ENCODE data around the gene RBM3. TPM values are rescaled to one million over a fixed set of nuclear protein-coding genes. Genes with fewer than 3 reads are reported as not detected.

The RBM3 gene
- total and polyA plus RNA-seq, 2 donors (not counting 1 experiment from before 2014, with no cell fraction given): 200 to 291 TPM

DNA sequence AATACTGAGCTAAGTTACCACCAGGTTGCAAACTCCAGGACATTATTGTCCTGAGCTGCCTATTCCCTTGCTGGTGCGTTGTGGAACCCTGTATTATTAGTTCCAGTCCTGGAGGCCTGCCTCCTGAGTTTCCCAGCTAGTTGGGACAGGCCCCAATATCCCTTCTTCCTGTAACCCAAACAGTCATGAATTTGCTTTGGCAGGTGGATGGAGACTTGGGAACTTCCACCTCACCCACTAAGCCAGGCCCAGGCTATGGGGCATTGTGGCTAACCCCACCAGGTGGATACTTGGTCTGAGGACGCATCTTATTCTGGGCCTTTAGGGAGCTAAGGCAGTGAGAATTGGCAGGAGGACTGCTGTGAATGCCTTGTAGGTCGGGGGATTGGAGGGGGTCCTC, 5.0 kb downstream of the RBM3 start:
- no peaks in the 10 kb centered on the region for H3K9me3 ChIP-seq (ENCODE audit: control extremely low read depth in 1 of 3, control insufficient read depth in 2 of 3, insufficient read depth in 1 of 3, low read length in 2 of 3)
- intact Hi-C loops (cut with micrococcal nuclease): loop anchor here (10.0 kb wide), 1 partner anchor 924 kb away; the partner anchor contains the start of genes ELK1 and UXT
- H3K4me3 Mint-ChIP-seq: no peak overlapping the region
- CTCF ChIA-PET: no interaction called here
- H3K27ac ChIP-seq (ENCODE audit: low read length in 2 of 2): peak overlapping the region in 1 of 2 donors; percentile 23
- no peak for TF ChIP-seq EZH2 (IDR thresholded peaks at IDR 0.05; ENCODE audit: borderline replicate concordance, insufficient read depth, low read depth, low read length, poor library complexity, severe bottlenecking)
- TF ChIP-seq, protein P1, sequence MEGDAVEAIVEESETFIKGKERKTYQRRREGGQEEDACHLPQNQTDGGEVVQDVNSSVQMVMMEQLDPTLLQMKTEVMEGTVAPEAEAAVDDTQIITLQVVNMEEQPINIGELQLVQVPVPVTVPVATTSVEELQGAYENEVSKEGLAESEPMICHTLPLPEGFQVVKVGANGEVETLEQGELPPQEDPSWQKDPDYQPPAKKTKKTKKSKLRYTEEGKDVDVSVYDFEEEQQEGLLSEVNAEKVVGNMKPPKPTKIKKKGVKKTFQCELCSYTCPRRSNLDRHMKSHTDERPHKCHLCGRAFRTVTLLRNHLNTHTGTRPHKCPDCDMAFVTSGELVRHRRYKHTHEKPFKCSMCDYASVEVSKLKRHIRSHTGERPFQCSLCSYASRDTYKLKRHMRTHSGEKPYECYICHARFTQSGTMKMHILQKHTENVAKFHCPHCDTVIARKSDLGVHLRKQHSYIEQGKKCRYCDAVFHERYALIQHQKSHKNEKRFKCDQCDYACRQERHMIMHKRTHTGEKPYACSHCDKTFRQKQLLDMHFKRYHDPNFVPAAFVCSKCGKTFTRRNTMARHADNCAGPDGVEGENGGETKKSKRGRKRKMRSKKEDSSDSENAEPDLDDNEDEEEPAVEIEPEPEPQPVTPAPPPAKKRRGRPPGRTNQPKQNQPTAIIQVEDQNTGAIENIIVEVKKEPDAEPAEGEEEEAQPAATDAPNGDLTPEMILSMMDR (IDR thresholded peaks at IDR 0.05): no peak
- H4K20me1 ChIP-seq (ENCODE audit: control insufficient read depth, insufficient read depth, low read length, poor library complexity, severe bottlenecking): peaks cover 7% of the 10 kb centered on the region
- no peaks in the 10 kb centered on the region for H3K27me3 Mint-ChIP-seq
- H3K9me3 Mint-ChIP-seq (ENCODE audit: insufficient read depth): no peaks in the 10 kb centered on the region
- POLR2A ChIA-PET: interaction anchor here (0.6 kb wide), 1 partner anchor 1204 kb away, joined by 10 read pairs; no protein-coding TSS in a partner anchor
- WGBS (ENCODE audit: insufficient coverage): no CpG with 5 or more reads among the region's 3 CpGs
- peaks cover 12 to 16% of the 10 kb centered on the region in 2 donors for H3K4me1 ChIP-seq (ENCODE audit: control insufficient read depth in 2 of 2, insufficient read depth in 2 of 2, low read length in 2 of 2)
- ATAC-seq (ENCODE audit: low read depth): no peak
- no peaks in the 10 kb centered on the region for H3K27me3 ChIP-seq (replicated peaks in 1 of 4; ENCODE audit: control extremely low read depth in 1 of 4, control insufficient read depth in 3 of 4, insufficient read depth in 4 of 4, low read length in 3 of 4)
- peaks cover 10% of the 10 kb centered on the region for H3K4me1 Mint-ChIP-seq
- no peak overlapping the region for H3K4me3 ChIP-seq (ENCODE audit: control extremely low read depth in 1 of 5, extremely low read depth in 1 of 5, insufficient read depth in 1 of 5, low read depth in 2 of 5, low read length in 4 of 5)
- H3K4me2 ChIP-seq (replicated peaks; ENCODE audit: low read depth, low read length, poor library complexity, severe bottlenecking): no peak overlapping the region
- no peak overlapping the region for H2AFZ ChIP-seq (ENCODE audit: insufficient read depth, low read depth, low read length, poor library complexity, severe bottlenecking)
- H3K36me3 ChIP-seq (replicated peaks in 1 of 2; ENCODE audit: control extremely low read depth in 1 of 2, control insufficient read depth in 1 of 2, extremely low read depth in 1 of 2, insufficient read depth in 2 of 2, low read length in 1 of 2): peaks cover 0 to 47% of the 10 kb centered on the region in 2 experiments
- DNase-seq: no peak
- peaks cover 13% of the 10 kb centered on the region for H3K79me2 ChIP-seq (ENCODE audit: control insufficient read depth, insufficient read depth, low read length)
- H3K27ac Mint-ChIP-seq: no peak overlapping the region
- no peak overlapping the region for H3K9ac ChIP-seq (ENCODE audit: low read length)

DNA sequence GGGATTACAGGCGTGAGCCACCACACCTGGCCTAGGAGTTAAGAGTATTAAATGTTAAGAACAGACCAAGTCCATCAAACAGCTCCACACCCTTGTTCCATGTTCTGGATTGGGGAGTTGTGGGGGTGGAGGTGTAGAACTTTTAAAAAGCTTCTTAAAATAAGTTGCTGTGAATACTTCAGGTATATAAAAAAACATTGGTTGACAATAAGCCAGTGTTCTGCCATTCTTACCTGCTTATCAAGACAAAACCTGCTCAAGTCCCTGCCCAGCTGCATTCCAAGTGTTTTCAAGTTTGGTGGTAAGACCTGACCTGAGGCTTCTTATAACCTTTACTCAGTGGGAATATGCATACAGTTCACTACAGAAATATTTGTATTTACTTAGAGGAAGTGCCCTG, 6.4 kb downstream of the RBM3 start:
- Histone ChIP-seq H3K4me1 (ENCODE audit: control insufficient read depth in 2 of 2, insufficient read depth in 2 of 2, low read length in 2 of 2) (peaks cover 5 to 9% of the 10 kb centered on the region in 2 donors), H3K9ac (ENCODE audit: low read length) (no peak overlapping the region), H3K4me3 (ENCODE audit: control extremely low read depth in 1 of 5, extremely low read depth in 1 of 5, insufficient read depth in 1 of 5, low read depth in 2 of 5, low read length in 4 of 5) (no peak overlapping the region), H3K4me2 (replicated peaks; ENCODE audit: low read depth, low read length, poor library complexity, severe bottlenecking) (no peak overlapping the region), H3K36me3 (replicated peaks in 1 of 2; ENCODE audit: control extremely low read depth in 1 of 2, control insufficient read depth in 1 of 2, extremely low read depth in 1 of 2, insufficient read depth in 2 of 2, low read length in 1 of 2) (peaks cover 0 to 39% of the 10 kb centered on the region in 2 experiments), H2AFZ (ENCODE audit: insufficient read depth, low read depth, low read length, poor library complexity, severe bottlenecking) (no peak overlapping the region), H3K27me3 (replicated peaks in 1 of 4; ENCODE audit: control extremely low read depth in 1 of 4, control insufficient read depth in 3 of 4, insufficient read depth in 4 of 4, low read length in 3 of 4) (no peaks in the 10 kb centered on the region), H4K20me1 (ENCODE audit: control insufficient read depth, insufficient read depth, low read length, poor library complexity, severe bottlenecking) (peaks cover 5% of the 10 kb centered on the region), H3K27ac (ENCODE audit: low read length in 2 of 2) (no peak overlapping the region), H3K9me3 (ENCODE audit: control extremely low read depth in 1 of 3, control insufficient read depth in 2 of 3, insufficient read depth in 1 of 3, low read length in 2 of 3) (no peaks in the 10 kb centered on the region), H3K79me2 (ENCODE audit: control insufficient read depth, insufficient read depth, low read length) (peaks cover 5% of the 10 kb centered on the region)
- no peak for TF ChIP-seq EZH2 (IDR thresholded peaks at IDR 0.05; ENCODE audit: borderline replicate concordance, insufficient read depth, low read depth, low read length, poor library complexity, severe bottlenecking)
- TF ChIP-seq, protein P1 (IDR thresholded peaks at IDR 0.05): no peak
- POLR2A ChIA-PET: no interaction called here
- no CpG with 5 or more reads among the region's 1 CpG for WGBS (ENCODE audit: insufficient coverage)
- DNase-seq (no peak), ATAC-seq (ENCODE audit: low read depth) (no peak)
- Mint-ChIP-seq H3K27ac (no peak overlapping the region), H3K4me3 (no peak overlapping the region), H3K9me3 (ENCODE audit: insufficient read depth) (no peaks in the 10 kb centered on the region), H3K27me3 (no peaks in the 10 kb centered on the region), H3K4me1 (peaks cover 5% of the 10 kb centered on the region)
- CTCF ChIA-PET: no interaction called here
- intact Hi-C loops (cut with micrococcal nuclease): no loop called here

Measured in B cell (primary cell).